Left hindlimb (tissue), 1 donor: Measurements from ENCODE around the gene PTDSS2.

Source experiments
- DNase-seq: peaks from one replicate; pipeline ENCODE4 v3.0.0-alpha.2; 2018

Gene PTDSS2

GRCh38 chr11:471468-472145, 21.5 kb downstream of the PTDSS2 start:
- no peak for DNase-seq

GRCh38 chr11:472272-472671, 22.2 kb downstream of the PTDSS2 start:
- no peak for DNase-seq

DNA sequence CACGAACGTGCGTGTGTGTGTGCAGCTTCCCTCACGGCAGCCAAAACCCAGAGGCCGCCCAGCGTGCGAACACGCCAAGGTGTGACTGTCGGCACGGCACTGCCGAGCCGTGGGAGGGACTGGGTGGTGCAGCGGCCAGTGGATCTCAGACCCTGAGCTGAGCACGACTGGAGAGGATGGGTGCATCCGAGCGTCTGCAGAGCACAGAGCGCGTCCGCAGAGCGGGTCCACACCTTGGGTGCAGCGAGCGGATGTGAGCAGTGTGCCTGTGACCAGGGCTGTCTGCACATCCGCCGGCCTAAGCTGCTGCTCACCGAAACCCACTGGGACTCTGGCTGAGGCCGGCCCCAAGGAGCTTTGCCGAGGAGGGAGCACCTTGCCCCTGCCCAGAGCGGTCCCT, 22.7 kb downstream of the PTDSS2 start:
- no peak for DNase-seq

DNA sequence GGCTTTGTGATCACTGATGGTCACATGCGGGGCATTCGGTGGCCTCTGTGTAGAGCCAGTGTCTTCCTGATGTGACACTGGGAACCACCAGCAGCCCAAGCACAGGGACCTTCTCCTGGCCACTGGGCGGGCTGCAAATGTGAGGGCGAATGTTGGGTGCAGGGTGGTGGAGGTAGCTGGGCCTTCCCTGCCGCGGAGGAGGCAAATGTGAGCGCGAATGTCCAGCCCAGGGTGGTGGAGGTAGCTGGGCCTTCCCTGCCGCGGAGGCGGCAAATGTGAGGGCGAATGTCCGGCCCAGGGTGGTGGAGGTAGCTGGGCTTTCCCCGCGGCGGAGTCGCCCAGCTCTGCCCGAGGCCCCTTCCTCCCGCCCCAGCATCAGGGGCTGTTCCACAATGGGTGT, 23.3 kb downstream of the PTDSS2 start:
- DNase-seq, result no peak

GRCh38 chr11:473962-474785, 24.1 kb downstream of the PTDSS2 start:
- no peak for DNase-seq

DNA sequence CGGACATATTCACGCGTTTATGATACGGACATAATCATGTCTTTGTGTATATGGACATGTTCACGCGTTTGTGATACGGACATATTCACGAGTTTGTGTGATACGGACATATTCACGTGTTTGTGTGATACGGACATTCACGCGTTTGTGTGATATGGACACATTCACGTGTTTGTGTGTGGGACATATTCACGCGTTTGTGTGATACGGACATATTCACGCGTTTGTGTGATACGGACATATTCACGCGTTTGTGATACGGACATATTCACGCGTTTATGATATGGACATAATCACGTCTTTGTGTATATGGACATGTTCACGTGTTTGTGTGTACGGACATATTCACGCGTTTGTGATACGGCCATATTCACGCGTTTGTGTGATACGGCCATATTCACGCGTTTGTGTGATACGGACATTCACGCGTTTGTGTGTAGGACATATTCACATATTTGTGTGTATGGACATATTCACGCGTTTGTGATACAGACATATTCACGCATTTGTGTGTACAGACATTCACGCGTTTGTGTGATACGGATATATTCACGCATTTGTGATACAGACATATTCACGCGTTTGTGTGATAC, 24.9 kb downstream of the PTDSS2 start:
- DNase-seq, result no peak

GRCh38 chr11:475941-476340, 25.9 kb downstream of the PTDSS2 start:
- no peak for DNase-seq

DNA sequence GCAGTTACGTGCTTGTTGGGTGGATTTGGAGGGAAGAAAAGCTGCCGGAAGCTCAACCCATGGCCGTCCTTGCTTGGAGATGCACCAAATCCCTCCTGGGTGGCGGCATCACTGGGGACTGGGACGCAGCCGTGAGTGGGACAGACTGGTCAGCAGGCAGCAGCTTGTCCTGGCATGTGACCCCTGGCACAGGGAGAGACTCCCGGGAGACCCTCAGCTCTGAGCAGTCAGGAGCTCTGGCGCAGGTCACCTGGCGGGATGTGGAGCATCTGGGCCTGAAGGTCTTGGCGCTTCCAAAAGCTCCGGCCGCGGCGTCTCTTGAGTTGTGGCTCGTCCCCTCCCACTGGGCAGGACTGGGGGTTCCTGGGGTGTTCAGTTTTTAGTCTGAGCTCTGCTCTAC, 26.3 kb downstream of the PTDSS2 start:
- DNase-seq, result no peak

DNA sequence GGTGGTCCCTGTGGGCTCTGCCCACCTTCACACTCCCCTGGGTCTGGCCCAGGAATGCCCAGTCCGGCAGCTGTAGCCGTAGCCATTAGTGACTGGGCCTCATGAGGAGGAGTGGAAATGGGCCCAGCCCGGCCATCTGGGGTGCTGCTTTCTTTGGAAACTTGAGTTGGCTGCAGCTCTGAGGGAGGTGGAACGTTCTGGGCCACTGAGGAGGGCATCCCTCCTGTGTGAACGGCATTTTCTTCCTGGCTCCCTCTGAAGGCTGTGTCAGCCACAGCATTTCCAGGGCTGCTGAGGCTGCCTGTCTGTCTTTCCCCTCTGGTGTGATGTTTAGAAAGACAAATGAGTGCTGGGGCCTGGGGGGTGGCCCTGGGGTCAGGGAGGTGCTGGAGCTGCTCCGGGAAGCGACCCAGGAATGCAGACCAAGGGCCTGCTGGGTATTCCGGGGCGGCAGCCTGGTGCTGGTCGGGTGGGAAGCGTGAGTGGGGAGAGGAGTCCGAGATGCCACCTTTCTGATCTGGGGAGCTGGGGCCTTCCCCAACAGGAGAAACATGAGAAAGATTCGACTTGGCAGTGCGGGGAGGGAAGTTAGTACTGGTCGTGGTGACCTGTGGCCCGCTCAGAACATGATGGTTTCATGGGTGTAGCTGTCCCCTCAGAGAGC, 27.1 kb downstream of the PTDSS2 start:
- no peak for DNase-seq

GRCh38 chr11:479311-479710, 29.2 kb downstream of the PTDSS2 start:
- no peak for DNase-seq

- no peak for DNase-seq
These were observed 34.5 kb downstream of the PTDSS2 start for GRCh38 chr11:484616-485015.

DNA sequence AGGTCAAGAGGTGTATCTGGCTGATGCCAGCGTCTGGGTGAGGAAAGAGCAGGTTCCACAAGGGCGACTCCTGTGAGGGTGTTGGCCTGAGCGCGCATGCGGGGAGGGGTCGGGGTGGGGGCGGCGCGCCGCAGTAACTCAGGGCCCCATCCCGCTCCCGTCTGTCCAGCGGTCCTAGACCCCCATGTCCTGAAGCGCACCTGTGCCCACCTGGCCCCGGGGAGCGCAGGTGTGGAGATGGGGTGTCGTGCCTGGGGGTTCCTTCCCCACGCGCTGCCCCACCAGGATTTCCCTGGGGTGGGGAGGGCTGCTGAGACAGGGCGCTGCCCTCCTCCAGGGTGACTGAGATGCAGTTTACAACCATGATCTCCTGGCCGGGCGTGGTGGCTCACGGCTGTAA, 36.1 kb downstream of the PTDSS2 start:
- DNase-seq, result no peak

- DNase-seq, result no peak
These were observed 37.5 kb downstream of the PTDSS2 start for GRCh38 chr11:487571-488021.

- DNase-seq, result no peak
These were observed 38.0 kb downstream of the PTDSS2 start for GRCh38 chr11:488062-488461.

GRCh38 chr11:488579-488978, 38.5 kb downstream of the PTDSS2 start:
- no peak for DNase-seq

GRCh38 chr11:488992-489391, 38.9 kb downstream of the PTDSS2 start:
- DNase-seq, result no peak

DNA sequence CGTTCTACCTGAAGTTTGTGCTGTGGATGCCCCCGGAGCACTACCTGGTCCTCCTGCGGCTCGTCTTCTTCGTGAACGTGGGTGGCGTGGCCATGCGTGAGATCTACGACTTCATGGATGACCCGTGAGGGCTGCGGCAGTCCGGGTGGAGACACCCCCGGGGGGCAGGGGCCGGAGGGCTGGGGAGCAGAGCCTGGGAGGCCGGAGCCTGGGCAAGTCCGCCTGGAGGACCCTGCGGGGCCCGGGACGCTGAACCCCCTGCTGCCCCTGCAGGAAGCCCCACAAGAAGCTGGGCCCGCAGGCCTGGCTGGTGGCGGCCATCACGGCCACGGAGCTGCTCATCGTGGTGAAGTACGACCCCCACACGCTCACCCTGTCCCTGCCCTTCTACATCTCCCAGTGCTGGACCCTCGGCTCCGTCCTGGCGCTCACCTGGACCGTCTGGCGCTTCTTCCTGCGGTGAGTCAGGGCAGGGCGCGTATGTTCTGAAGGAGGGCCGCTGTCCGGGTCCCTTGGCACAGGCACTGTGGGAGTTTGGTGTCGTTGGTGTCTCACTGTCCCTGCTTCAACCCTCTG, 39.6 kb downstream of the PTDSS2 start:
- no peak for DNase-seq

GRCh38 chr11:490186-490929, 40.3 kb downstream of the PTDSS2 start:
- DNase-seq, result no peak

DNA sequence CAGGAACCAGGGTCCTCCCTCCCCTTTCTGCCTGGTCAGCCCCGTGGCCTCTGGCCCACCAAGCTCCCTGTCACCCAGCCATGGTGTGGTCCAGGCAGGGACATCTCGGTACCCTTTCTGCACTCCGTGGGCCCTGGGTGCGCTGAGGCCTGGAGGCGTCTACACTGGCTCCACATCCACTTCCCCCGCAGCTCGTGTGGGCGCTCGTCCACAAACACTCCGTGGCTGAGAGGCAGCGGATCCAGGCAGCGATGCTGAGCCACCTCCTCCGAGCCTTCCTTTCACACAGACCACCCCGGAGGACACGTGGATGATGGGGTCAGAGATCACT, 40.8 kb downstream of the PTDSS2 start:
- no peak for DNase-seq

DNA sequence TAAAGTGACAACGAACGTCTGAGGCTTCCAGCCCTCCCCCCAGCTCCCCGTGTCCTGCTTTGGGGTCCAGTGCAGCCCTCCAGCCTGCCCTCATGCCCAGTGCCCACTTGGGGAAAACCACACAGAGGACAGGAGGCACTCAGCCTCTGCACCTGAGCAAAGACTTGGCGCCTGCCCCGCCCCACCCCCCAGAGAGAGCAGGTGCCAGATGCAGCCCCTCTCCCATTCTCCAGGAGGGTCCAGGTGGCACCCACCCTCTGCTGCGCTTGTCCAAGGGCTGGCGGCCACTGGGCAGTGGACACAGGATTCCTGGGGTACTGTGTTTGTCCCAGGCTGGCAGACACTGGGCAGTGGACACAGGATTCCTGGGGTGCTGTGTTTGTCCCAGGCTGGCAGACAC, 41.3 kb downstream of the PTDSS2 start:
- no peak for DNase-seq

DNA sequence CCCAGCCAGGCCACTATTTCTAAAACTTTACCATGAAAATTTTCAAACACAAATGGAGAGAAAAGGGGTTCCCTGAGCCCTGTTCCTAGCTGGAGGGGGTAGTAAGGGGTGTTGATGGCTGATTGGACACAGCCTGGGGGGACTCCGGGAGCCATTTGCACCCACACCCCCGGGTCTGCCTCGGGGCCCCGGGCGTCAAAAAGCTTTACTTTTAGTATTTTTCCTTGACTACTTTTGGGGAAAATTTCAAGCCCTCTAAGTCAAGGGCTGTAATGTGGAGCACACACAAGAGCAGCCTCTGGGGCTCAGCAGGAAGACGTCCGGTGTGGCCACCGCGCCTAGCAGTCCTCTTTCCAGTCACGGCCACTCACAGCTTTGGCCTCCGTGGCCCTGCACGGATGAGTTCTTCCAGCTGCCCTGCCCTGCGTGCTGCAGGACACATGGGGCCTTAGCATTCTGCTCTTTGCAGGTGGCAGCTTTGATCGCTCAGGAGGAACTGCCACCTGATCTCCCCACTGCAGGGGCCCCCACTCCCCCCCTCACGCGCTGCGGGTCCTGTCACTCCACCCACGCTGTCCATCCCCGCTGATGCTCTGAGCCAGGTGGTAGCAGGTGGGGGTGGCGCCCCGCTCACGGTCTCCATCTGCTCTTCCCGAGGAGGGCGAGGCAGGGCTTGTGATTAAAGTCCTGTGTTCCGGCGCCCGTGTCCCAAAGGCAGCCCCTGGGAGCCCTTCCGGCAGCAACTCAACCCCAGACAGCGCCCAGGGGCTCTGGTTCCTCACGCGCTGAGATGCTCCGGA, 42.5 kb downstream of the PTDSS2 start:
- DNase-seq, result no peak
